LoVo (cell line): ENCODE measurements around the gene MUCL3.
"Not testable (repeated sequence)": the region's sequence is repeated elsewhere in the genome, so short reads cannot be mapped to it uniquely, and the experiment has no call there.

ENCODE experiments used
- DNase-seq: peaks from one replicate; pipeline ENCODE4 v3.0.0-alpha.2; 2016; ENCODE audit warnings: low spot score

MUCL3 gene

DNA sequence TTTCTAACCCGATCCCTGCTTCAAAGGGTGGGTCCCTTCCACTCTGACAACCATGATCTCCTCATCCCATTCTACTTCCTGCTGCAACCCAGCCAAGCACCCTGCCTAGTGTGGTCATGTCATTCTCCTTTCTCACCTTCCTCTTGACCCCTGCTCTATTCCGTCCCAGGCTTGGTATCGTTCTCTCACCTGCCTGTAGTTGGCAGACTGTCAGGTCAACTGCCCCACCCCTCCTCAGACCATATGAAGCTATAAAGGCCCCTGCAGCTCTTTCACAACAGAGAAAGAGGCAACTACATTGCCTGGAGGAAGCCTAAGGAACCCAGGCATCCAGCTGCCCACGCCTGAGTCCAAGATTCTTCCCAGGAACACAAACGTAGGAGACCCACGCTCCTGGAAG lies 42.7 kb downstream of the MUCL3 start, which contains the start of gene MUC21:
MUC21 (plus strand) TSS at position 280 of the 400 bp plus-strand sequence. CDS start 241 bp downstream, outside the sequence.
- no peak for DNase-seq

DNA sequence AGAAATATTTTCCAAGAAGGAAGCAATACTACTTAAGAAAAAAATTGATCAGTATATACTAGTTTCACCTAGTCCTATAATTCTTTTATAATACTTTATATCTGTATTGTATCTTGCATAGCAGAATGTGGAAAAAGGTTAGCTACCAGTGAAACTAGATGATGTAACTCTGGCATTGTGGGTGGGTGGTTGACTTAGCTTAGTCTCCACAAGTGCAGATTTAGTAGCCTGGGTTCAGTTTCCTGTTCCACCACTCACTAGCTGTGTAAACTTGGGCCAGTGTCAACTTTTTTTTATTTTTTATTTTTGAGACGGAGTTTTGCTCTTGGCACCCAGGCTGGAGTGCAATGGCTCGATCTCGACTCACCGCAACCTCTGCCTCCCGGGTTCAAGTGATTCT lies 44.7 kb downstream of the MUCL3 start:
- no peak for DNase-seq

DNA sequence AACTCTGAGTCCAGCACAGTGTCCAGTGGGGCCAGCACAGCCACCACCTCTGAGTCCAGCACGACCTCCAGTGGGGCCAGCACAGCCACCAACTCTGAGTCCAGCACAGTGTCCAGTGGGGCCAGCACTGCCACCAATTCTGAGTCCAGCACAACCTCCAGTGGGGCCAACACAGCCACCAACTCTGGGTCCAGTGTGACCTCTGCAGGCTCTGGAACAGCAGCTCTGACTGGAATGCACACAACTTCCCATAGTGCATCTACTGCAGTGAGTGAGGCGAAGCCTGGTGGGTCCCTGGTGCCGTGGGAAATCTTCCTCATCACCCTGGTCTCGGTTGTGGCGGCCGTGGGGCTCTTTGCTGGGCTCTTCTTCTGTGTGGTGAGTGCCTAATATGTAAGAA lies 46.5 kb downstream of the MUCL3 start:
- no peak for DNase-seq

- DNase-seq: no peak
Observed at GRCh38 chr6:30988209-30988825, 47.5 kb downstream of the MUCL3 start.

DNA sequence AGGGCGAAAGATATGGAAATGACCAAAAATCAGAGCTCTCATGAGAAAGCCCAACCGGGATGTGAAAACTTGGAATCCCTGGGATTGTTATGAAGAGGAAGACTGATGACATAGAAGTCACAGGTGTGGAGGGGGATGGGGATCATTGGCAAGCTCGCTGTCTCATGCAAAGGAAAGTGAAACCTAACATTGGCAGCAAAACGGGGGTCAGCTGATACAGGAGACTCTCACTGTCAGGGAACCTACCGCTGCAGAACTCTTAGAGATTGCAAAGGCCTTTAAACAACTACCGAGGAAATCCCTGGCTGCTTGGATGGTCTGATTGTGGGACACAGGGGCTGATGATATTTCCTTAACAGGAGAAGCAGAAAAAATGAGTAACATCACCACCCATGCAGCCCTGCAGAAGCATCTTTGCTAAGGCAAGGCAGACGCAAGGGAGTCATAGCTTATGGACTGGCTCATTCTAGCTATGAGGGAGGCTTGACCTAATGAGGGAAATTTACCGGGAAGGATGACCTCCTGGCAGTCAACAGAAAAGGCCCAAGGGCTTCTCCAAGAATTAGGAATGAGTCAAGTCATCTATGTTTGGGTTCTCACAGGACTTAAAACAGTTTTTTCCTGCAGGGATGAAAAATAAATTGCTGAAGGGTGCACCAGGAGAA lies 49.8 kb downstream of the MUCL3 start:
- no peak for DNase-seq

DNA sequence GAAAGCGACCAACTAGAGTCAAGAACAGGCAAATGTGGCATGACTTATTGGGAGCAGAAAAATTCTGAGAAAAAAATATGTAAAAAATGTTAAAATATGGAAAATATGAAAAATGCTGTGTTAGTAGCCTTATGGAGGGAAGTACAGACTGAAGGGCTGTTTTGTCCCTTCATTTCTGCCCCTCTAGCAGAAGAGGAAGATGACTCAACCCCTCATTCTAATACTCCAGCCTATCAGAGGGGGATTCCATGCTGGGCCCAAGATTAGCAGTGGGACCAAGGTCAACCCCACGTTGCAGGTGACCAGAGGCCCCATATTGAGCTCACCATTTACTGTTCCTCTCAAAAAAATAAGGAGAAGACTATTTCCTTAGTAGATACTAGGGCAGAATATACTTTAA lies 51.1 kb downstream of the MUCL3 start:
- DNase-seq: no peak

GRCh38 chr6:30997301-30997700 lies 56.5 kb downstream of the MUCL3 start:
- no peak for DNase-seq

DNA sequence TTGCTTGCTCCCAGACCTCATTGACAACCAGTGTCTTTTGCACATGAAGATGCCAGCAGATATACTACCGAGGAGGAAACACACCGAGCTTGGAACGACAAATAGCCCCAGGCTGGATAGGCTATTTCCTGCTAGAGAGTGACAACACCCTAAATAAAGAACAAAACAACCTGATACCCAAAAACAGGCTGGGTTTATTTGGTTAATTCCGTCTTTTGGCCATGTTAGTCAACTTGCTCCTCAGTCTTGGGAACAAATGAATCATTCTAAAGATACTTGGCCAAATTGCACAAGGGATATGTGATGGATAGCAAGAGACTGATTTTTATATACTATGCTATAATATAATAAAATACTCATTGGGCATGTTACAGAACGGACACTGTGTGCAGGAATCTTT lies 58.0 kb downstream of the MUCL3 start:
- no peak for DNase-seq

DNA sequence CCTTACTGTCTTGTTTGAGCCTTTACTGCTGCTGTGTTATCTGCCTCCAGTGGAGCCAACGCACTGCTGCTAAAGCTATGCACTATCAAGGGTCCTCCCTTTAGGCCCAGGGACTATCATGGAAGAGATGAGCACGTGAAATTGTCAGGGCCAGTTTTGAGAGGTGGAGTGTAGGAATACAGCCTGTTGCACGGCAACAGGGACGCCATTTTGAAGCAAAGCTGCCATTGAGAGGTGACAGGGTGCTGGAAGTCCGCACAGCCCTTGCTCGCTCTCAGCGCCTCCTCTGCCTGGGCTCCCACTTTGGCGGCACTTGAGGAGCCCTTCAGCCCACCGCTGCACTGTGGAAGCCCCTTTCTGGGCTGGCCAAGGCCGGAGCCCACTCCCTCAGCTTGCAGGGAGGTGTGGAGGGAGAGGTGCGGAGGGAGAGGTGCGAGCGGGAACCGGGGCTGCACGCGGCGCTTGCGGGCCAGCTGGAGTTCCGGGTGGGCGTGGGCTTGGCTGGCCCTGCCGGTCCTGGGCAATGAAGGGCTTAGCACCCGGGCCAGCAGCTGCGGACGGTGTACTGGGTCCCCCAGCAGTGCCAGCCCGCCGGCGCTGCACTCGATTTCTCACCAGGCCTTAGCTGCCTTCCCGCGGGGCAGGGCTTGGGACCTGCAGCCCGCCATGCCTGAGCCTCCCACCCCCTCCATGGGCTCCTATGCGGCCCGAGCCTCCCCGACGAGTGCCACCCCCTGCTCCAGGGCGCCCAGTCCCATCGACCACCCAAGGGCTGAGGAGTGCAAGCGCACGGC lies 59.5 kb downstream of the MUCL3 start:
- DNase-seq: not testable (repeated sequence)

GRCh38 chr6:31001281-31001888 lies 60.6 kb downstream of the MUCL3 start:
- DNase-seq: no peak

DNA sequence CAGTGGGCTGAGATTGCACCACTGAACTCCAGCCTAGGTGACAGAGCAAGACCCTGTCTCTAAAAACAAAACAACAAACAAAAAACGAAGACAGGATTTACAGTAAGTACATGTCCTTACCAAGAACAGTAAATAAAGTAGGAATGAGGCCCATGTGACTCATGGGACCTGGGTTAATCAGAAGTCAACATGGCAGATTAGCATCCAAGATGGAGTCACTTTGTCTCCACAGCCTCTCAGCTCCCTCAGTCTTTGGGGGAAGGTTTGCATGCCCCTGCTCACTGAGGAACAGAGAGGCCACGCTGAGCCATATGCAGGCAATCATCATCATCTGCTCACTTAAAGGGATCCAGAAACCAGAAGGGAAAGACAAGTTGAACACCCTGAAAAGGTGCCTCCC lies 61.7 kb downstream of the MUCL3 start:
- DNase-seq: no peak
